IMR-90 (cell line): ENCODE results near the gene LIMS1.

ENCODE experiments used
- BHLHE40 ChIP-seq: fragments of 150-350 bp; IDR thresholded peaks from 2 replicates; pipeline ENCODE4 v1.6.1; 2016; ENCODE audit warnings: mild to moderate bottlenecking, low read depth, low read length
- CEBPB ChIP-seq: IDR thresholded peaks from 2 replicates; pipeline ENCODE4 v1.6.1; 2012; ENCODE audit warnings: low read depth, low read length, improper control_type of control experiment
- CHD1 ChIP-seq: IDR thresholded peaks from 2 replicates; pipeline ENCODE4 v1.6.1; 2012; ENCODE audit warnings: low read depth, low read length, improper control_type of control experiment
- CTCF ChIP-seq: conservative IDR thresholded peaks from 2 replicates; pipeline ENCODE4 v1.5.1; 2012; ENCODE audit warnings: mild to moderate bottlenecking, low read depth, low read length, improper control_type of control experiment
- MAFK ChIP-seq: IDR thresholded peaks from 2 replicates; pipeline ENCODE4 v1.6.1; 2012; ENCODE audit warnings: low read depth, low read length, improper control_type of control experiment
- MAZ ChIP-seq: IDR thresholded peaks from 2 replicates; pipeline ENCODE4 v1.6.1; 2012; ENCODE audit warnings: low read depth, mild to moderate bottlenecking, low read length, improper control_type of control experiment, moderate library complexity, borderline replicate concordance
- MXI1 ChIP-seq: IDR thresholded peaks from 2 replicates; pipeline ENCODE4 v1.6.1; 2012; ENCODE audit warnings: low read depth, mild to moderate bottlenecking, low read length, moderate library complexity, borderline replicate concordance
- NFE2L2 ChIP-seq: fragments of 150-350 bp; IDR thresholded peaks from 2 replicates; pipeline ENCODE4 v1.6.1; 2016; ENCODE audit warnings: low read depth, mild to moderate bottlenecking, low read length
- POLR2A ChIP-seq: IDR thresholded peaks from 2 replicates; pipeline ENCODE4 v1.6.1; 2012; ENCODE audit warnings: mild to moderate bottlenecking, low read depth, low read length
- RCOR1 ChIP-seq: IDR thresholded peaks from 2 replicates; pipeline ENCODE4 v1.6.1; 2012; ENCODE audit warnings: mild to moderate bottlenecking, low read length, improper control_type of control experiment; ENCODE audit not compliant: insufficient replicate concordance
- SMC3 ChIP-seq: fragments of 150-350 bp; IDR thresholded peaks from 2 replicates; pipeline ENCODE4 v1.6.1; 2016; ENCODE audit warnings: low read depth, mild to moderate bottlenecking, antibody characterized with exemption, low read length, moderate library complexity
- USF2 ChIP-seq: fragments of 150-350 bp; IDR thresholded peaks from 2 replicates; pipeline ENCODE4 v1.6.1; 2017; ENCODE audit warnings: mild to moderate bottlenecking, antibody characterized with exemption, low read length, low read depth

- TF ChIP-seq POLR2A = no peak
- TF ChIP-seq RCOR1 = no peak
- TF ChIP-seq MAFK = no peak
- TF ChIP-seq CTCF = no peak
- no peak for TF ChIP-seq CEBPB
- no peak for TF ChIP-seq MAZ
- TF ChIP-seq USF2 = no peak
- no peak for TF ChIP-seq MXI1
- no peak for TF ChIP-seq CHD1
- TF ChIP-seq BHLHE40 = no peak
- no peak for TF ChIP-seq SMC3
- TF ChIP-seq NFE2L2 = no peak
These were observed 99.1 kb downstream of the LIMS1 start for GRCh38 chr2:108633409-108633808.
